ENCODE measurements around the gene HDDC2.

HDDC2 gene

DNA sequence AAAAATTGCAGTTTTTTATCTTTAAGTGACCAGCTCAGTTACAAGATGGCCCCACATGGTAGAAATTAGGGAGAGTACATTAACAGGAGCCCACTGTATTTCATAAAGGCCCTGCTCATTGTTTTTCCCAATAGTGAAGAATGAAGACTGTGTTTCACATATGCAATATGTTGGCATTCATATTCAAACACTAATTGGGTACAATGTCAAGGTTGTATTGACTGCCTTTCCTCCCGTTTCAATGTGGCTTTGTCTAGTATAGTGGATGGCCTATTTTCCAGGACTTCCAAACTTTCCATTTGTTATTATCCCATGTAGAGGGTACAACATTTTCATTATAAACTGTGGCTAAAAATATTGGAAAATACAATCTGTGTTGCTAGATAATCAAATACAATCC is 51.3 kb downstream of the HDDC2 start:
- H3K4me3 ChIP-seq (ENCODE audit: low read length): no peak overlapping the region
- H3K9me3 ChIP-seq (ENCODE audit: control insufficient read depth, low read depth, low read length): no peaks in the 10 kb centered on the region
- no peaks in the 10 kb centered on the region for H3K36me3 ChIP-seq (ENCODE audit: control insufficient read depth, low read depth, low read length)
- H3K27me3 ChIP-seq (ENCODE audit: control insufficient read depth, insufficient read depth, low read length): no peaks in the 10 kb centered on the region
- H3K27ac ChIP-seq (ENCODE audit: low read length): no peak overlapping the region
- no peaks in the 10 kb centered on the region for H3K4me1 ChIP-seq (ENCODE audit: control insufficient read depth, low read depth, low read length)
- no peak overlapping the region for H3K9ac ChIP-seq (ENCODE audit: low read length)

DNA sequence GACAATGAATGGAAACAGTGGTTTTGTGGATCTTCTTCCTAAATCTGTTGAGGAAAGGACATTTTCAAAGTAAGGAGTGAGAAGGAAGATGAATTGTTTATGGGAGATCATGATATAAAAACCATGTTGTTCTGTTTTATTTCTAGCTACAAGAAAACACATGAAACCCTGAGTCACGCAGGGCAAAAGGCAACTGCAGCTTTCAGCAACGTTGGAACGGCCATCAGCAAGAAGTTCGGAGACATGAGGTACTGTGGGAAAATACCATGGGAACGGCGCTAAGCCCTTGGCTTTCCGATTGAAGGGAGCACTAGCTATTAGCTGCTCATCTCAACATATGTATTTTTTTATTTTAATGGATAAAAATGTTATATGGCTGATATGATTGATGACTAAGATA is 53.6 kb downstream of the HDDC2 start:
- H3K9ac ChIP-seq (ENCODE audit: low read length): no peak overlapping the region
- H3K9me3 ChIP-seq (ENCODE audit: control insufficient read depth, low read depth, low read length): no peaks in the 10 kb centered on the region
- H3K27ac ChIP-seq (ENCODE audit: low read length): no peak overlapping the region
- H3K27me3 ChIP-seq (ENCODE audit: control insufficient read depth, insufficient read depth, low read length): no peaks in the 10 kb centered on the region
- no peak overlapping the region for H3K4me3 ChIP-seq (ENCODE audit: low read length)
- H3K36me3 ChIP-seq (ENCODE audit: control insufficient read depth, low read depth, low read length): no peaks in the 10 kb centered on the region
- no peaks in the 10 kb centered on the region for H3K4me1 ChIP-seq (ENCODE audit: control insufficient read depth, low read depth, low read length)

DNA sequence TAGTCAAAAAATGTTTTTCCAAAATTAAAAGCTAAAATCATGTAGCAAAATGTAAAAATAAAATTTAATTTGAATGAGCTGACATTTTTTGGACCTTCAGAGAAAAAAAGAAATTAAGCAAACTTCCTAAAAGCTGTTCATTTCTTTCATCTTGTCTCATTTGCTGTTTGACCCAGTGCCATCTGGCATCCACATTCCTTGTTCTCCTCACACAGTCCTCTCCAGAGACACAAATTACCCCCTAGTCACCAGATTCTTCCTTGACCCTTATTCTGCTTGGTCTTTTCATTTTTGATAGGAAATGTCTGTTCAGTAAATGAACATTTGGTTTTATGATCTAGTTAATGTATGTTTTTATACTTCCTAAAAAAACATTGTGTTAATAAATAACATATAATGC is 55.2 kb downstream of the HDDC2 start:
- H3K27me3 ChIP-seq (ENCODE audit: control insufficient read depth, insufficient read depth, low read length): no peaks in the 10 kb centered on the region
- no peak overlapping the region for H3K9ac ChIP-seq (ENCODE audit: low read length)
- no peak overlapping the region for H3K4me3 ChIP-seq (ENCODE audit: low read length)
- no peaks in the 10 kb centered on the region for H3K36me3 ChIP-seq (ENCODE audit: control insufficient read depth, low read depth, low read length)
- H3K27ac ChIP-seq (ENCODE audit: low read length): no peak overlapping the region
- no peaks in the 10 kb centered on the region for H3K4me1 ChIP-seq (ENCODE audit: control insufficient read depth, low read depth, low read length)
- no peaks in the 10 kb centered on the region for H3K9me3 ChIP-seq (ENCODE audit: control insufficient read depth, low read depth, low read length)

DNA sequence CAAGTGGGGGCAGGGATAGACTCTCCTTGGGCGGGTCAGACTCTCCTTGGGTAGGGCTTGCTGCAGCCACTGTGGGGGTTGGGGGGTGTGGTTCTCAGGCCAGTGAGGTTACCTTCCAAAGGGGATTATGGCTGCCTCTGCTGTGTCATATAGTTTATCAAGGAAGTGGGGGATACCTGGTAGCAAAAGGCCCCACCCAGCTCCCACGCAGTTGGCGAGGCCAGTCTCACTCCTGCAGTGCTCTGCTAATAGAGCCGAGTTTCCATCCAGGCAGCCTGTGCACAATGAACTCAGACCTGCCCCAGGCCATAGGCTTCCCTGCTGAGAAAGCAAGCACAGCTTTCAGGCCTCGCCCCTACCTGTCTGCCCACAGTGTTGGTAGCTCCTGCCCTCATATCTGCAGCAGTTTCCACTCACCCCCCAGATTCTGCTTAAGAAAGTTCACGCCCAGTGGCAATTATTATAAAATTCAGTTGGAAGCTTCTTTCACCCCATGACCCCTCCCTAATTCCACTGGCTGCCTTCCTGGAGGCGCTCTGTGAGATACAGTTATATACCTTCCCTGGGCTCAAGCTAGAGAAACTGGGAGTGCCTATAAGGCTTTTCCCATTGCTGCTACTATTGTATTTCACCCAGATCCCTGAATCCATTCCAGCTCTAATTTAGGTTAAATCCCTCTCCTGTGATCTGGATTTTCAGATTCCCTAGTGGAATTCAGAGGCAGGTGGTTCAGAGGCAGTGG is 56.1 kb downstream of the HDDC2 start:
- H3K4me1 ChIP-seq (ENCODE audit: control insufficient read depth, low read depth, low read length): no peaks in the 10 kb centered on the region
- H3K27ac ChIP-seq (ENCODE audit: low read length): no peak overlapping the region
- no peaks in the 10 kb centered on the region for H3K9me3 ChIP-seq (ENCODE audit: control insufficient read depth, low read depth, low read length)
- no peak overlapping the region for H3K9ac ChIP-seq (ENCODE audit: low read length)
- no peak overlapping the region for H3K4me3 ChIP-seq (ENCODE audit: low read length)
- H3K27me3 ChIP-seq (ENCODE audit: control insufficient read depth, insufficient read depth, low read length): no peaks in the 10 kb centered on the region
- H3K36me3 ChIP-seq (ENCODE audit: control insufficient read depth, low read depth, low read length): no peaks in the 10 kb centered on the region

DNA sequence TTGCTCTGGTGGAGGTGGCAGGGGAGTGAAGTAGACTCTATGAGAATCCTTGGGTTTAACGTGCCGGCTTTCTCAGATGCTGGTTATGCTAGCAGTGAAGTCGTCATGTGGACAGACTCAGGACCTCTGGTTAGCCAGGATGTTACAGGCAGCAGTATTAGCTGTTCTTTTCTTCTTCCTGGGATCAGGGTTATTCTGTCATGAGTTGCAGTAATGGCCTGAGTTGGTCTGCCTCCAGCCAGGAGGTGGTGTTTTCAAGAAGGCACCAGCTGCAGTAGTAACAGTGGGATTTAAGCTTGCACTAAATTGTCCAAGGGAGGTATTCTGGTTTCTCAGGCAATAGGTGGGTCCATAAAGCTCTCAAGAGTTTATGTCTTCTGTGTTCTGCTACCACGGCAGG is 56.7 kb downstream of the HDDC2 start:
- Histone ChIP-seq H3K4me1 (ENCODE audit: control insufficient read depth, low read depth, low read length) (no peaks in the 10 kb centered on the region), H3K36me3 (ENCODE audit: control insufficient read depth, low read depth, low read length) (no peaks in the 10 kb centered on the region), H3K4me3 (ENCODE audit: low read length) (no peak overlapping the region), H3K9me3 (ENCODE audit: control insufficient read depth, low read depth, low read length) (no peaks in the 10 kb centered on the region), H3K9ac (ENCODE audit: low read length) (no peak overlapping the region), H3K27me3 (ENCODE audit: control insufficient read depth, insufficient read depth, low read length) (no peaks in the 10 kb centered on the region), H3K27ac (ENCODE audit: low read length) (no peak overlapping the region)

DNA sequence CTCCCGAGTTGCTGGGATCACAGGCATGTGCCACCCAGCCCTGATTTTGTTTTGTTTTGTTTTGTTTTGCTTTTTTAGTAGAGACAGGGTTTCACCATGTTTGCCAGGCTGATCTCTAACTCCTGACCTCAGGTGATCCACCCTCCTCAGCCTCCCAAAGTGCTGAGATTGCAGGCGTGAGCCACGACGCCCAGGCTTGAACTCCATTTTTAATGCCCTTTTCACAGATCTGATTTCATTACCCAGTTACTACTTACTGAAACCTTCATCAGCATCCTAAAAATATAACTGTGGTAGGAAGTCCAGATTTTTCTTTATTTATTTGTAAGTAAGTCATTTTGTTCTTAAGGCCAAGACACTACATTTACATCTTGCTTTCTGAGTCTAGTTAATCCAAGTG is 64.0 kb downstream of the HDDC2 start:
- H3K36me3 ChIP-seq (ENCODE audit: control insufficient read depth, low read depth, low read length): no peaks in the 10 kb centered on the region
- no peaks in the 10 kb centered on the region for H3K4me1 ChIP-seq (ENCODE audit: control insufficient read depth, low read depth, low read length)
- H3K27me3 ChIP-seq (ENCODE audit: control insufficient read depth, insufficient read depth, low read length): no peaks in the 10 kb centered on the region
- H3K4me3 ChIP-seq (ENCODE audit: low read length): no peak overlapping the region
- H3K9me3 ChIP-seq (ENCODE audit: control insufficient read depth, low read depth, low read length): no peaks in the 10 kb centered on the region
- H3K9ac ChIP-seq (ENCODE audit: low read length): no peak overlapping the region
- no peak overlapping the region for H3K27ac ChIP-seq (ENCODE audit: low read length)

DNA sequence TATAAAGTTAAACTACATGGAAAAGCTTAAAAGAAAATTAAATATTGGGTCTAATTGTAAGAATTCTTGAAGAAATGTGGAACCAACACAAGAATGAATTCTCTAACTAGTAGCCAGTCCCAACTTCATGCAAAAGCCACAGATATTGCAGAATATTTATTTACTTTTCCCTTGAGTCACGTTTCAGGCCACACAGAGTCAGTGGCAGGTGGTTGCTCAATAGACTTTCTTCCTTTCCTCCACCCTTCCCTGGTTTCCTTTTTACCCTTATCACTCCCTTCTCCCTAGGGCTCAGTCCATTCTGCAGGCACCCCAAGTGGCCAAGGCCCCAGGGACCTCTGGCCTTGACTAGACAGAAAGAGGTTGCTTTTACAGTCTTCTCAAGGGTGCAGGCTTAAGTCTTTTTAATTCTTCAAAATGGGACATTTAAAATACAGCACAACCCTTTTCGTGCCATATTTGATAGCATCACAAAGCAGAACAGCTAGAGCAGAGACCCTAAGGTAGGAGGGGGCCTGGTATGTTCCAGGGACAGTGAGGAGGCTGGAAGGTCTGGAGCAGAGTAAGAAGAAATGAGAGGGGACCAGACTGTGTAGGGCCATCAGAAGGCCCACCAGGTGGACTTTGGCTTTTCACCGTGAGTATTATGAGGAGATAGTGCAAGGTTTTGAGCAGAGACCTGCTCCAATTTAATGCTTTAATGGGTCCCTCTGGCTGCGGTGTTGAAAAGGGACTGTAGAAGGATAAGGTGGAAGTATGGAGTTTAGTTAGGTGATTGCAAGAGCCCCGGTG is 65.0 kb downstream of the HDDC2 start:
- Histone ChIP-seq H3K27ac (ENCODE audit: low read length) (no peak overlapping the region), H3K36me3 (ENCODE audit: control insufficient read depth, low read depth, low read length) (no peaks in the 10 kb centered on the region), H3K4me3 (ENCODE audit: low read length) (no peak overlapping the region), H3K27me3 (ENCODE audit: control insufficient read depth, insufficient read depth, low read length) (no peaks in the 10 kb centered on the region), H3K4me1 (ENCODE audit: control insufficient read depth, low read depth, low read length) (no peaks in the 10 kb centered on the region), H3K9ac (ENCODE audit: low read length) (no peak overlapping the region), H3K9me3 (ENCODE audit: control insufficient read depth, low read depth, low read length) (no peaks in the 10 kb centered on the region)

DNA sequence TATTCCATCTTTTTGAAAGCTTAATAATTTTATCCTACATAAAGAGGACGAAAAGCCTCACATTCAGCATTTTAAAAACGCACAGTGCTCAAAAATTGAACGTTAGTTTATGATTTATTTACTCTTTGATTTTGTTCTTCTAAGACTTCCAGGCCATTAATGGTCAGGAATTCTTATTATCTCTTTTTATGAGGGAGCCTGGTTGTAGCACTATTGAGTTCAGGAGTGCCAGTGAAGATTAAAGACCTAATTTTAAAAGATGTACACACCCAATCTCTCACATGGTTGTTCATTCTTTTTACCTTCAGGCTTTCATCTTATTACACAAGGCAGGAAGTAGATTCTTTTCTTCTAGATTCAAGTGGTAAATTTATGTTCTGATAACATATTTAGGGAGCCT is 68.6 kb downstream of the HDDC2 start:
- H3K27me3 ChIP-seq (ENCODE audit: control insufficient read depth, insufficient read depth, low read length): no peaks in the 10 kb centered on the region
- no peak overlapping the region for H3K4me3 ChIP-seq (ENCODE audit: low read length)
- no peak overlapping the region for H3K27ac ChIP-seq (ENCODE audit: low read length)
- no peak overlapping the region for H3K9ac ChIP-seq (ENCODE audit: low read length)
- no peaks in the 10 kb centered on the region for H3K9me3 ChIP-seq (ENCODE audit: control insufficient read depth, low read depth, low read length)
- H3K4me1 ChIP-seq (ENCODE audit: control insufficient read depth, low read depth, low read length): no peaks in the 10 kb centered on the region
- H3K36me3 ChIP-seq (ENCODE audit: control insufficient read depth, low read depth, low read length): no peaks in the 10 kb centered on the region

DNA sequence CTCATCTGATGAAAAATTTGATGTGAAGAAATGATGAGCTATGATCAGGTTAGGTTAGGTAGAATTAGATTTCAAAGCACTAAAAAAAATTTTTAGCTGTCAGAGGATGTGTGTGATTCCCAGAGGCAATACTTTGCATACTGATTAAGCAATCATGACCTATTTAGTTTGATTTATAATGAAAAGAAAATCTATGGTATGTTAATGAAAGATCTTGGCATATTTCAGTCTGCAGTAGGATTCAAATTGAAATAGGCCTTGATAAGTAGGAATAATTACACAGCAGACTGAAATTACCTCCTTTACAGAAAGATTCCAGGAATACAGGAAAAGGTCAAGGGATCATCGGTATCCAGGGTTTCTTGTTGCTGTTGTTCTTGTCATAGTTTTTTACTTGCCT is 69.3 kb downstream of the HDDC2 start:
- no peaks in the 10 kb centered on the region for H3K4me1 ChIP-seq (ENCODE audit: control insufficient read depth, low read depth, low read length)
- H3K4me3 ChIP-seq (ENCODE audit: low read length): no peak overlapping the region
- no peaks in the 10 kb centered on the region for H3K36me3 ChIP-seq (ENCODE audit: control insufficient read depth, low read depth, low read length)
- H3K9ac ChIP-seq (ENCODE audit: low read length): no peak overlapping the region
- no peak overlapping the region for H3K27ac ChIP-seq (ENCODE audit: low read length)
- no peaks in the 10 kb centered on the region for H3K27me3 ChIP-seq (ENCODE audit: control insufficient read depth, insufficient read depth, low read length)
- no peaks in the 10 kb centered on the region for H3K9me3 ChIP-seq (ENCODE audit: control insufficient read depth, low read depth, low read length)

DNA sequence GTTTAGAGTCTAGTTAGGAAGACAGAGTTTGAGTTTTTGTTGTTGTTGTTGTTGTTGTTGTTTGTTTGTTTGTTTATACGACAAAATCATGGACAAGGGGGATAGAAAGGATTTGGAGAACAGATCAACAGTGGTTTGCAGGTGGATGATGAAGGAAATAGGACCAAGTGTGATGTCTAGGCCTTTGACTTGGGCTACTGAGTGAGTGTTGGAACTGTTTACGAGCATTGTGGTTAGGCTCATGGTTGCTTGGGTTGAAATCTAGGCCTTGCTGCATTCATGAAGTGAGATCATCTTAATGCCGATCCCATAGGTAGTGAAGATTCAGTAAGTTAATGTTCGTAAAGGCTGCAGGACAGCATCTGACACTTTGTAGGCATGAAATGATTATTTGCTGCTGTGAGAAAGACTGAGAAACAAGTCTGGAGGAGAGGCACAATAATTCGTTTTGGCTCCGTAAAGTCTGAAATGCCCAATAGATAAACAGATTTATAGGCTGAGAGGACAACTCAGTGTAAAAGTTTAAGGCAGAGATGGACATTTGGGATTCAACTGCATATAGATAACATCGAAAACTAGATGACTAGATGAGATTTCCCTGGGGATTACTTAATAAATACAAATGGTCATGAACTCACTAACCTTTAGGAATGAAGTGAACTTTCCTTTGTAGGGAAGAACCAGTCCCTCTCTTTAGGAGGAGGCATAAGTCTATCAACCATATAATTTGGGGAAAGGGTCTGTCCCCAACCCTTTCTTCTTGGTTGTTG is 70.0 kb downstream of the HDDC2 start:
- Histone ChIP-seq H3K27me3 (ENCODE audit: control insufficient read depth, insufficient read depth, low read length) (no peaks in the 10 kb centered on the region), H3K36me3 (ENCODE audit: control insufficient read depth, low read depth, low read length) (no peaks in the 10 kb centered on the region), H3K27ac (ENCODE audit: low read length) (no peak overlapping the region), H3K9me3 (ENCODE audit: control insufficient read depth, low read depth, low read length) (no peaks in the 10 kb centered on the region), H3K4me1 (ENCODE audit: control insufficient read depth, low read depth, low read length) (no peaks in the 10 kb centered on the region), H3K9ac (ENCODE audit: low read length) (no peak overlapping the region), H3K4me3 (ENCODE audit: low read length) (no peak overlapping the region)

DNA sequence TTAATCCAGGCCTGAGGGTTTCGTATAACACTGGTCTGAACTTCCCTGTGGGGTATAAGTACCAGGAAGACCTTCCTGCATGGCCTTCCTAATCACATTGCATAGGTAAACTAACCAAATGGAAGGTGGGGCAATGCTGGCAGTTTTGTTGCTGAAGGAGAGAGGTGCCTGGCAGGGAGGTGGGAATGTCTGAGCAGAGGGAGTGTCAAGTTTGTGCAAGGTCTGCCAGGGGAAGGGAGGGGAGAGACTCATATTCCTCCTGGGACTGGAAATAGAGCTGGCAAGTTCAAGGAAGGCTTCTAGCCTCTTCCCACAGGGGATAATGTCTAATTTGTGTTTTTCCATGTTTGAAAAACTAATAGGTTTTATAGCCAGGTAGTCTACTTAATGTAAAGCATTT is 70.6 kb downstream of the HDDC2 start:
- H3K4me1 ChIP-seq (ENCODE audit: control insufficient read depth, low read depth, low read length): no peaks in the 10 kb centered on the region
- H3K27ac ChIP-seq (ENCODE audit: low read length): no peak overlapping the region
- no peaks in the 10 kb centered on the region for H3K36me3 ChIP-seq (ENCODE audit: control insufficient read depth, low read depth, low read length)
- no peaks in the 10 kb centered on the region for H3K9me3 ChIP-seq (ENCODE audit: control insufficient read depth, low read depth, low read length)
- no peaks in the 10 kb centered on the region for H3K27me3 ChIP-seq (ENCODE audit: control insufficient read depth, insufficient read depth, low read length)
- H3K9ac ChIP-seq (ENCODE audit: low read length): no peak overlapping the region
- H3K4me3 ChIP-seq (ENCODE audit: low read length): no peak overlapping the region

All from iPS-18a (cell line).